Natural killer cell (primary cell): ENCODE results near the gene CNFN. TPM values are rescaled to one million over a fixed set of nuclear protein-coding genes. Genes with fewer than 3 reads are reported as not detected.

Source experiments
- ATAC-seq, 3 donors: fragments of 150-1000 bp in 2 of 3; fragments of 200-7000 bp in 1 of 3; cut with Tn5 transposase; 1 replicate in 1 of 3; 2 replicates in 2 of 3; pipeline ENCODE4 v1.10.0; 2021; ENCODE audit warnings: mild to moderate bottlenecking in 2 of 3, moderate library complexity in 2 of 3
- DNase-seq, 2 donors: peaks; one replicate each; pipeline versions ENCODE4 v3.0.0 to v3.0.0-alpha.2; 2013 to 2021; ENCODE audit warnings: mixed read lengths in 1 of 2
- H3K27ac ChIP-seq: one replicate; pipeline ENCODE4 v1.5.1; 2013; ENCODE audit warnings: mild to moderate bottlenecking, low read length
- H3K27me3 ChIP-seq: one replicate; pipeline ENCODE4 v1.6.1; 2013; ENCODE audit warnings: low read length; ENCODE audit not compliant: control insufficient read depth, insufficient read depth
- H3K36me3 ChIP-seq: one replicate; pipeline ENCODE4 v1.6.1; 2013; ENCODE audit warnings: low read length; ENCODE audit not compliant: control insufficient read depth, insufficient read depth
- H3K4me1 ChIP-seq: one replicate; pipeline ENCODE4 v1.6.1; 2013; ENCODE audit warnings: low read length; ENCODE audit not compliant: control insufficient read depth, insufficient read depth
- H3K4me3 ChIP-seq: one replicate; pipeline ENCODE4 v1.5.1; 2013; ENCODE audit warnings: low read length
- H3K9me3 ChIP-seq: one replicate; pipeline ENCODE4 v1.6.1; 2013; ENCODE audit warnings: low read length; ENCODE audit not compliant: control insufficient read depth, insufficient read depth
- H3K27ac Mint-ChIP-seq, 2 donors: one replicate each; pipeline ENCODE4 v1.8.0; 2022; ENCODE audit warnings: mild to moderate bottlenecking in 2 of 2, mixed read lengths in 2 of 2, moderate library complexity in 1 of 2
- H3K27me3 Mint-ChIP-seq, 2 donors: one replicate each; pipeline ENCODE4 v1.8.0; 2022; ENCODE audit warnings: low read depth in 2 of 2, mixed read lengths in 2 of 2
- H3K36me3 Mint-ChIP-seq: one replicate; pipeline ENCODE4 v1.8.0; 2022; ENCODE audit warnings: mixed read lengths
- H3K4me1 Mint-ChIP-seq, 2 donors: one replicate each; pipeline ENCODE4 v1.8.0; 2022; ENCODE audit warnings: mixed read lengths in 2 of 2
- H3K4me3 Mint-ChIP-seq: one replicate; pipeline ENCODE4 v1.8.0; 2022; ENCODE audit warnings: mild to moderate bottlenecking, moderate library complexity, mixed read lengths
- H3K9me3 Mint-ChIP-seq, 2 donors: one replicate each; pipeline ENCODE4 v1.8.0; 2022; ENCODE audit warnings: mixed read lengths in 2 of 2
- WGBS: methylation state at CpG from one replicate; pipeline ENCODE4 v1.1.7; 2013; ENCODE audit warnings: missing lambda C conversion rate; ENCODE audit not compliant: insufficient coverage; 5-methylcytosine and 5-hydroxymethylcytosine counted together
- intact Hi-C: fragments of 100-400 bp; cut with micrococcal nuclease; formaldehyde crosslinking; loops from one replicate; pipeline ENCODE4 v1.14.2; 2022
- total RNA-seq, 4 donors: library from RNA; stranded (reverse); fragments of 120-200 nt in 1 of 4; gene quantifications; one replicate each; pipeline versions ENCODE4 v1.2.3 to v1.2.4, GENCODE V29; 2013 to 2022
- TF ChIP-seq, protein P1 (sequence below): fragments of 200-600 bp; IDR thresholded peaks from one replicate; pipeline ENCODE4 v1.8.0; 2022; ENCODE audit warnings: antibody characterized with exemption

The CNFN gene
- total RNA-seq, 3 donors from 2014 or later (not counting 1 experiment from before 2014, with no cell fraction given), result 1.3 TPM; not detected in 2

DNA sequence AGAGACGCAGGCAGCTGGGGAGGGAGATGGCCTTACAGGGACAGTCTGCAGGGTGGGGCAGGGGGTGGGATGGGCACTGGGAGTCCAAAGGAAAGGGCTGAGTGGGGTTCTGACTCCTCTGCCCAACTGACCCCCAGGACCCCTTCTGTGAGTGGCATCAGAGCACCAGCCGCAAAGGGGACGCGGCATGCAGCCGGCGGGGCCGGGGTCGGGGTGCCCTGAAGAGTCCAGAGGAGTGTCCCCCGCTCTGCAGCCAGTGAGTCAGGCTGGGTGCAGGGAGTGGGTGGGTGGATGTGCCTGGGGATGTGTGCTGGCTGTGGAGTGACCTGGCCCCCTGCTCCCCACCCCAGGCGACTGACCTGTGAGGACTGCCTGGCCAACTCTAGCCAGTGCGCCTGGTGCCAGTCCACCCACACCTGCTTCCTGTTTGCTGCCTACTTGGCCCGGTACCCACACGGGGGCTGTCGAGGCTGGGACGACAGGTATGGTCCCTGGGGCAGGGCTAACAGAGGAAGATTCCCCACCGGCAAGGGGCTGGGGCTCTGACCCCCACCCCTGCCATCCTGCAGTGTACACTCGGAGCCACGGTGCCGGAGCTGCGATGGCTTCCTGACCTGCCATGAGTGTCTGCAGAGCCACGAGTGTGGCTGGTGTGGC is 38.9 kb downstream of the CNFN start:
- WGBS, result 90% methylated on average over 21 of the region's 21 CpGs
- no peak for ATAC-seq
- Mint-ChIP-seq H3K4me1 (peaks cover 0 to 5% of the 10 kb centered on the region in 2 donors), H3K27me3 (no peaks in the 10 kb centered on the region), H3K36me3 (no peaks in the 10 kb centered on the region), H3K4me3 (no peak overlapping the region), H3K27ac (no peak overlapping the region), H3K9me3 (no peaks in the 10 kb centered on the region)
- DNase-seq, result no peak
- Histone ChIP-seq H3K27me3 (no peaks in the 10 kb centered on the region), H3K27ac (no peak overlapping the region), H3K9me3 (no peaks in the 10 kb centered on the region), H3K36me3 (peaks cover 9% of the 10 kb centered on the region), H3K4me3 (no peak overlapping the region), H3K4me1 (peaks cover 4% of the 10 kb centered on the region)
- TF ChIP-seq, protein P1, sequence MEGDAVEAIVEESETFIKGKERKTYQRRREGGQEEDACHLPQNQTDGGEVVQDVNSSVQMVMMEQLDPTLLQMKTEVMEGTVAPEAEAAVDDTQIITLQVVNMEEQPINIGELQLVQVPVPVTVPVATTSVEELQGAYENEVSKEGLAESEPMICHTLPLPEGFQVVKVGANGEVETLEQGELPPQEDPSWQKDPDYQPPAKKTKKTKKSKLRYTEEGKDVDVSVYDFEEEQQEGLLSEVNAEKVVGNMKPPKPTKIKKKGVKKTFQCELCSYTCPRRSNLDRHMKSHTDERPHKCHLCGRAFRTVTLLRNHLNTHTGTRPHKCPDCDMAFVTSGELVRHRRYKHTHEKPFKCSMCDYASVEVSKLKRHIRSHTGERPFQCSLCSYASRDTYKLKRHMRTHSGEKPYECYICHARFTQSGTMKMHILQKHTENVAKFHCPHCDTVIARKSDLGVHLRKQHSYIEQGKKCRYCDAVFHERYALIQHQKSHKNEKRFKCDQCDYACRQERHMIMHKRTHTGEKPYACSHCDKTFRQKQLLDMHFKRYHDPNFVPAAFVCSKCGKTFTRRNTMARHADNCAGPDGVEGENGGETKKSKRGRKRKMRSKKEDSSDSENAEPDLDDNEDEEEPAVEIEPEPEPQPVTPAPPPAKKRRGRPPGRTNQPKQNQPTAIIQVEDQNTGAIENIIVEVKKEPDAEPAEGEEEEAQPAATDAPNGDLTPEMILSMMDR, result no peak
- intact Hi-C loops, result no loop called here

DNA sequence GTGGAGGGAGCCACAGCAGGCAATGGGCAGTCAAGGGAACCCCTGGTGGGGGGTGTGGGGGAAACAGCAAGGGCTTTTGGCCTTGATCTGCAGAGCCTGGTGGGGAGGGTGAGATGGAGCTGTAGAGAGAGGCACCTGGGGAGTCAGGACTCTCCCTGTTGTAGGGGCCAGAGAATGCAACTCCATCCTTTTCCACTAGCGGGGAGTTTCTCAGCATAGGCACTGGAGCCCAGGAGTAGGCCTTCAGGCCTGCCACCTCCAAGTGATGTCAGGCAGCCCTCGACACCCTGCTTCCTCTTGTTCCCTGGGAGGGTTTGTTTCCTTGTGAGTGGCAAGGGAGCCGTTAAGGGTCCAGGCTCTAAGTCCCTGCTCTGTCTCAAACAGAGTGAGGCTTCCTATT is 39.7 kb downstream of the CNFN start:
- 86% methylated on average over 3 of the region's 3 CpGs for WGBS
- Histone ChIP-seq H3K9me3 (no peaks in the 10 kb centered on the region), H3K27me3 (no peaks in the 10 kb centered on the region), H3K4me3 (no peak overlapping the region), H3K4me1 (peaks cover 4% of the 10 kb centered on the region), H3K36me3 (peaks cover 8% of the 10 kb centered on the region), H3K27ac (no peak overlapping the region)
- no peaks in the 10 kb centered on the region for H3K27me3 Mint-ChIP-seq
- peaks cover 0 to 5% of the 10 kb centered on the region in 2 donors for H3K4me1 Mint-ChIP-seq
- H3K4me3 Mint-ChIP-seq, result no peak overlapping the region
- DNase-seq (no peak), ATAC-seq (no peak)
- H3K27ac Mint-ChIP-seq, result no peak overlapping the region
- no peaks in the 10 kb centered on the region for H3K9me3 Mint-ChIP-seq
- intact Hi-C loops, result no loop called here
- TF ChIP-seq, protein P1, result no peak
- H3K36me3 Mint-ChIP-seq, result no peaks in the 10 kb centered on the region

DNA sequence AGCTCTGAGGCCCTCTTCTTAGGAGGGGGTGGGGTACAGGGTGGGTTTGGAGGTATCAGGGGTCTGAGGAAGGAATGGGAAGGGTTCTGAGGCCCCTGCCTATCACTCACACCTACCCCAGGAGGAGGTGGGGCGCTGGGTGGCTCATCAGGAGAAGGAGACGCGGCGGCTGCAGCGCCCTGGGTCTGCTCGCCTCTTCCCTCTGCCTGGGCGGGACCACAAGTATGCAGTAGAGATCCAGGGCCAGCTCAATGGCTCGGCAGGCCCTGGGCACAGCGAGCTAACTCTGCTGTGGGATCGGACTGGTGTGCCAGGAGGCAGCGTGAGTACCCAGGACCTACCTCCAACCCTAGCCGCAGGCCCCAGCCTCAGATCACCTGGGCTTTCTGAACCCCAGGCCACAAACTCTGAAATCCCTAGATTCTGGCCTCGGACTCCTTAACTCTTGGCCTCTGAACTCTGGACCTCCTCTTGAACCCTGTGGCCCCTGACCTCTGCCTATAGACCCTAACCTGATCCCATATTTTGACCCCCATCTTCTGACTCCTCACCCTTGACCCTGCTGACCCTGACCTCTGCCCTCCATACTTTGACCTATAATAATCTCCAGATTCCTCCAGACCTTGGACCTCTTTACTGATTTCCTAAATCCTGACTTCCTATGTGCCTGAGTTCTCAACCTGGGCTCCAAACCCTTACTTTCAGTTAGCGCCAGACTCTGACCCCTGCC is 40.6 kb downstream of the CNFN start:
- H3K4me1 ChIP-seq, result peaks cover 4% of the 10 kb centered on the region
- no peak overlapping the region for H3K27ac ChIP-seq
- H3K4me3 ChIP-seq, result no peak overlapping the region
- H3K36me3 Mint-ChIP-seq, result no peaks in the 10 kb centered on the region
- no peaks in the 10 kb centered on the region for H3K27me3 Mint-ChIP-seq
- no peak for ATAC-seq
- no peaks in the 10 kb centered on the region for H3K9me3 Mint-ChIP-seq
- no peak overlapping the region for H3K27ac Mint-ChIP-seq
- intact Hi-C loops, result no loop called here
- TF ChIP-seq, protein P1, result no peak
- DNase-seq, result no peak
- no peak overlapping the region for H3K4me3 Mint-ChIP-seq
- 97% methylated on average over 14 of the region's 14 CpGs for WGBS
- peaks cover 0 to 5% of the 10 kb centered on the region in 2 donors for H3K4me1 Mint-ChIP-seq
- H3K36me3 ChIP-seq, result peaks cover 7% of the 10 kb centered on the region
- no peaks in the 10 kb centered on the region for H3K9me3 ChIP-seq
- no peaks in the 10 kb centered on the region for H3K27me3 ChIP-seq
